Activated CD4-positive, alpha-beta memory T cell treated with anti-CD3 and anti-CD28 coated beads for 36 hours (primary cell): ENCODE data around the gene SOX1. TPM values are rescaled to one million over a fixed set of nuclear protein-coding genes. Genes with fewer than 3 reads are reported as not detected.

Experiments used
- CTCF ChIA-PET: fragments of 350-600 bp; sonication (Branson Sonifier 250); formaldehyde crosslinking; loops from one replicate; lab custom pipeline; 2021; ENCODE audit warnings: antibody characterized with exemption, inconsistent platforms; lab: Charles Lee
- POLR2A ChIA-PET: fragments of 350-600 bp; sonication (Branson Sonifier 250); formaldehyde crosslinking; loops from one replicate; lab custom pipeline; 2021; ENCODE audit warnings: antibody characterized with exemption; lab: Charles Lee
- DNase-seq: peaks from one replicate; pipeline ENCODE4 v3.0.0-alpha.2; 2020
- H3K27ac Mint-ChIP-seq: one replicate; pipeline ENCODE4 v1.8.0; 2021; ENCODE audit warnings: mixed read lengths
- H3K27me3 Mint-ChIP-seq: one replicate; pipeline ENCODE4 v1.8.0; 2021; ENCODE audit warnings: mixed read lengths
- H3K36me3 Mint-ChIP-seq: one replicate; pipeline ENCODE4 v1.8.0; 2021; ENCODE audit warnings: mixed read lengths
- H3K4me1 Mint-ChIP-seq: one replicate; pipeline ENCODE4 v1.8.0; 2021; ENCODE audit warnings: low read depth, mixed read lengths
- H3K4me3 Mint-ChIP-seq: one replicate; pipeline ENCODE4 v1.8.0; 2021; ENCODE audit warnings: mild to moderate bottlenecking, mixed read lengths
- H3K9me3 Mint-ChIP-seq: one replicate; pipeline ENCODE4 v1.8.0; 2021; ENCODE audit warnings: mixed read lengths
- intact Hi-C: fragments of 100-400 bp; cut with micrococcal nuclease; formaldehyde crosslinking; loops from one replicate; pipeline ENCODE4 v1.15.1; 2023
- total RNA-seq, 2 experiments: library from RNA; stranded (reverse); gene quantifications; one replicate each; pipeline ENCODE4 v1.2.3, GENCODE V29; 2021

SOX1 gene
- total RNA-seq, 2 experiments from 2014 or later, result not detected

- peaks cover 36% of the 10 kb centered on the region for H3K27me3 Mint-ChIP-seq
- no peaks in the 10 kb centered on the region for H3K4me1 Mint-ChIP-seq
- no peak overlapping the region for H3K27ac Mint-ChIP-seq
- intact Hi-C loops, result no loop called here
- no peak for DNase-seq
- H3K4me3 Mint-ChIP-seq, result no peak overlapping the region
- CTCF ChIA-PET, result no interaction called here
- peaks cover 22% of the 10 kb centered on the region for H3K9me3 Mint-ChIP-seq
- POLR2A ChIA-PET, result no interaction called here
- H3K36me3 Mint-ChIP-seq, result peaks cover 2% of the 10 kb centered on the region
Measured at GRCh38 chr13:112079696-112080095, 12.7 kb downstream of the SOX1 start.

DNA sequence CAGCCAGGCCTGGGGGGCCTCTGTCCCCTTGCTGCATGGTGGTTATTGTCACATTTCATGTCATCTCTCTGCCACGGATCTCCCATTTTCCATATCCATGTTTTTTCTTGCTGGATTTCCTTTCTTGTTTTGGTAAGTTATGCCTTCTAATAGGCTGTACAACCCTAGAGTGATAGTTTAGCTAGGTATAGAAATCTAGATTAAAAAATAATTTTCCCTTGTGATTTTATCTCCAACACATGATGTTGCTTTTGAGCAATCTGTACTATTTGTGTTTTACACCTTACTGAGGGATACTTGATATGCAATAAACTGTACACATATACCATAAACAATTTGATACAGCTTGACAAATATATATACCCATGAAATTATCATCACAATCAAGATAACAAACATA, 17.0 kb downstream of the SOX1 start:
- H3K9me3 Mint-ChIP-seq, result peaks cover 31% of the 10 kb centered on the region
- ChIA-PET CTCF (no interaction called here), POLR2A (no interaction called here)
- no peak overlapping the region for H3K4me3 Mint-ChIP-seq
- no peak overlapping the region for H3K27ac Mint-ChIP-seq
- intact Hi-C loops, result no loop called here
- H3K4me1 Mint-ChIP-seq, result no peaks in the 10 kb centered on the region
- H3K27me3 Mint-ChIP-seq, result peaks cover 19% of the 10 kb centered on the region
- peaks cover 4% of the 10 kb centered on the region for H3K36me3 Mint-ChIP-seq
- no peak for DNase-seq

DNA sequence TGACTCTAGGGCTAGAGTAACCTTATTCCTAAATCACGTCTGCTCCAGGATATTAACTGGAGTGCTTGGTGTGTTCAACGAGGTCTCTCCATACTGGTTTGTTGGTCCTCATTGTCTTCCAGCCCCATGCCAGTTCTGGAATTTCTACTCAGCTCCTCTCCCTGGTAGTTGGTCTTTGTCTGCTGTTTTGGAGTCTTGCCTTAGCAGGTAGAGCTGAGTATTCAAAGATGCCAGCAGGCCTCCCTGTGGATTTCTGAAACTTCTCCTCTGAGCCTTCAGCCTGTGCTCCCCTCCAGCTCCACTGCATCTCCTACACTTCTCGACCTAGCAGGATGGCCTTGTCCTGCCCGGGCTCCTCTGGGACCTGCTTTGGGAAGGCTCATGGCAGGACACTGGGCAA, 25.5 kb downstream of the SOX1 start:
- ChIA-PET POLR2A (no interaction called here), CTCF (no interaction called here)
- DNase-seq, result no peak
- intact Hi-C loops, result no loop called here
- Mint-ChIP-seq H3K27ac (no peak overlapping the region), H3K9me3 (no peaks in the 10 kb centered on the region), H3K4me3 (no peak overlapping the region), H3K4me1 (no peaks in the 10 kb centered on the region), H3K36me3 (no peaks in the 10 kb centered on the region), H3K27me3 (peaks cover 20% of the 10 kb centered on the region)

DNA sequence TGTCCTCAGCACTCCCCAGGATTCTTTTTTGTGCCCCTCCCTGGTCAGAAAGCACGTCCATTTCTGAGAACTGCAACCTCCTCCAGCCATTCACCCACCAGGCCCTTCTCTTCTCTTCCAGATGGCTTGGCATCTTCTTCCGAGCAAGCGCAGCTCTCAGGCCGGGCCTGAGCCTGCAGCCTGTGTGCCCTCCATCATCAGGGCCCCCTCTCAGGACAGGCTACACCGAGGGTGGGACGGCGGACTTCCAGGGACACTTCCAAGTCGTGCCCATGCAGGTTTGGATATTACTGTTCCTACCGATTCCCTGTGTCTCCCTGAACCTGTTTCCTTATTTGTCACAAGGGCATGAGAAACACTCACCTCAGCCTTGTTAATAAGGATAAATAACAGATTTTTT, 28.4 kb downstream of the SOX1 start:
- H3K36me3 Mint-ChIP-seq, result no peaks in the 10 kb centered on the region
- H3K4me3 Mint-ChIP-seq, result no peak overlapping the region
- intact Hi-C loops, result no loop called here
- no peak overlapping the region for H3K27ac Mint-ChIP-seq
- DNase-seq, result no peak
- CTCF ChIA-PET, result no interaction called here
- no peaks in the 10 kb centered on the region for H3K9me3 Mint-ChIP-seq
- POLR2A ChIA-PET, result no interaction called here
- H3K4me1 Mint-ChIP-seq, result no peaks in the 10 kb centered on the region
- H3K27me3 Mint-ChIP-seq, result peaks cover 18% of the 10 kb centered on the region

DNA sequence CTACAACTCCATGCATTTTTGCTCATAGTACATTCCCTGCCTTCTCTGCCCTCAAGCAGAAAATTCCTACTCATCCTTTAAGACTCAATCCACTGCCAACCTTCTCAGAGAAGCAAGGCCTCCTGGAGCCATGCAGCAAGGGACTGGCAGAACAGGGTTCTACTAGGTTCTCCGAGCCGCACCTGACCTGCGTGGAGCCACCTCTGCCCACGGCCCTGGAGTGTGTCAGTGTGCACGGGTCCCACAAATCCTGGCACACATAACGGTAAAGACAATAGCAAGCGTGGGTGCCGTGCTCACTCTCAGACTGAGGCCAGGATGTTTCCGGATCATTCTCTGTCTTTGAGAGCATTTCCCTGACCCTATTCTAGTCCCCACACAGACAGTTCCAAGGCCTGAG, 30.0 kb downstream of the SOX1 start:
- H3K9me3 Mint-ChIP-seq, result no peaks in the 10 kb centered on the region
- CTCF ChIA-PET, result no interaction called here
- intact Hi-C loops, result no loop called here

GRCh38 chr13:112097770-112098169, 30.8 kb downstream of the SOX1 start:
- ChIA-PET POLR2A (no interaction called here), CTCF (no interaction called here)
- Mint-ChIP-seq H3K9me3 (no peaks in the 10 kb centered on the region), H3K4me1 (no peaks in the 10 kb centered on the region), H3K36me3 (no peaks in the 10 kb centered on the region), H3K4me3 (no peak overlapping the region), H3K27me3 (peaks cover 37% of the 10 kb centered on the region), H3K27ac (no peak overlapping the region)
- intact Hi-C loops, result no loop called here
- DNase-seq, result no peak

More for the DNA sequence above, 30.0 kb downstream of the SOX1 start:
- Mint-ChIP-seq H3K27me3 (peaks cover 30% of the 10 kb centered on the region), H3K27ac (no peak overlapping the region), H3K36me3 (no peaks in the 10 kb centered on the region), H3K4me3 (no peak overlapping the region), H3K4me1 (no peaks in the 10 kb centered on the region)
- POLR2A ChIA-PET, result no interaction called here
- DNase-seq, result no peak

DNA sequence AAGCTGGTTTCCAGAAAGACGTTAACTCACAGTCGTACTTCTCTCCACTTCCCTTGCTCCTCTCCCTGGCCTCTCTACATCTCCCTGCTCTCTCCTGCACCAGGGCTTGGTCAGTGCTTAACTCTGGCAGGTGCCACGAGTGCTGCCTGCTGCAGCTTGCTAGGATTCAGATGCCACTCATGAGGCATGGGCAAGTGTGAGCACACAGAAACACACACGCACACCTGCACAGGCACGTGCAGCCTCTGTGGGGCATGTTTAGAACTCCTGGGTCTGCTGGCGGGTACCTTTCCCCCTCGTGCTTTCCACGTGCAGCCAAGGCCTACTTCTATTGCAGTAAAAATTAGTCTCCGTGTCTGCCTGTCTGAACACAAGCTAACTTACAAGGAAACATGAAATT, 31.8 kb downstream of the SOX1 start:
- DNase-seq, result no peak
- no peaks in the 10 kb centered on the region for H3K36me3 Mint-ChIP-seq
- H3K4me1 Mint-ChIP-seq, result no peaks in the 10 kb centered on the region
- no peaks in the 10 kb centered on the region for H3K9me3 Mint-ChIP-seq
- no peak overlapping the region for H3K4me3 Mint-ChIP-seq
- ChIA-PET CTCF (no interaction called here), POLR2A (no interaction called here)
- intact Hi-C loops, result no loop called here
- H3K27me3 Mint-ChIP-seq, result peaks cover 40% of the 10 kb centered on the region
- no peak overlapping the region for H3K27ac Mint-ChIP-seq

DNA sequence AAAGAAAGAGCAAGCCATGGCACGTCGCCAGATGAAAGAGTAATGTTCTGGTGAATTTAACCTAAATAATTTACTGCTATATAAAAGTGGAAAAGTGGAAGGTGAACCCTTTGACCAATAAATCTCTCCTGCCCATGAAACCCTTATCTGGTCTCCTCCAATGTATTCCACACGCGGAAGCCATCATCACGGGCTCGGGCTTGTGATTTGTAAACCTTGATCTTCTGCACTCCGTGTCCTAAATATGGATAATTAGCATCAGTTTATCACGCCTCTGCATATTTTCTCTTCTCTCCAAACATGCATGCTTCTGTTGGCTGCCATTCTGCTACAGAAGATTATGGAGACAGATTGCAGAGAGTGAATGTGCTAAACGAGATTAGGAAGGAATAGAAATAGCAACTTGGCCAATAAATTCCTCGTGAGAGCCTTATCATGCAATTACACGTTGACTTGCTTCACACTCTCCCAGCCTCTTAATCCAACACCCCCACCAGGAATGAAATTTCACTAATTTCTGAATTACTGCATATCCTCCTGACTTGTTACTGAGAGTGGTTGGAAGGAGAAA, 34.5 kb downstream of the SOX1 start:
- H3K4me3 Mint-ChIP-seq, result no peak overlapping the region
- no peak overlapping the region for H3K27ac Mint-ChIP-seq
- intact Hi-C loops, result no loop called here
- DNase-seq, result no peak
- no peaks in the 10 kb centered on the region for H3K4me1 Mint-ChIP-seq
- no peaks in the 10 kb centered on the region for H3K36me3 Mint-ChIP-seq
- ChIA-PET POLR2A (no interaction called here), CTCF (no interaction called here)
- H3K27me3 Mint-ChIP-seq, result peaks cover 49% of the 10 kb centered on the region
- no peaks in the 10 kb centered on the region for H3K9me3 Mint-ChIP-seq

DNA sequence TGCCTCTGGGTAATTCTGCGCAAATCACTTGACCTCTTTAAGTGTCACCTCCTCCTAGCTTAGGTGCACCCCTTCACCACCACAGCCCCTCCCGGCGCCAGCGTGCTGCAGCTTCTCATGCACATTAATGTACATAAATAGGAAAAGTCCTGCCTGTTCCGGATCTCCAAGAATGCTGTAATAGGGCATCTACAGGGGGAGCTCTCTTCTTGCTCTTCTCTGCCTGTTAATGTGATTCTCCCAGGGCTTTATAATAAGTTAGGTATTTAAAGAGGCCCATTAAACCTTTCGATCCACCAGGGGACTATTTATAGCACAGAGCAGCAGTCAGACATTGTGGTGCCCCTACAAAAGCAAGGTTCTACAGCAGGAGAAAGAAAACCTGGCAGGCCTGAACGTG, 35.3 kb downstream of the SOX1 start:
- intact Hi-C loops, result no loop called here
- H3K36me3 Mint-ChIP-seq, result no peaks in the 10 kb centered on the region
- no peak overlapping the region for H3K27ac Mint-ChIP-seq
- POLR2A ChIA-PET, result no interaction called here
- H3K27me3 Mint-ChIP-seq, result peaks cover 50% of the 10 kb centered on the region
- no peaks in the 10 kb centered on the region for H3K4me1 Mint-ChIP-seq
- no peak for DNase-seq
- no peaks in the 10 kb centered on the region for H3K9me3 Mint-ChIP-seq
- CTCF ChIA-PET, result no interaction called here
- H3K4me3 Mint-ChIP-seq, result no peak overlapping the region

GRCh38 chr13:112103260-112103838, 36.4 kb downstream of the SOX1 start:
- H3K36me3 Mint-ChIP-seq, result no peaks in the 10 kb centered on the region
- H3K4me3 Mint-ChIP-seq, result no peak overlapping the region
- no peaks in the 10 kb centered on the region for H3K4me1 Mint-ChIP-seq
- POLR2A ChIA-PET, result no interaction called here
- H3K9me3 Mint-ChIP-seq, result no peaks in the 10 kb centered on the region
- intact Hi-C loops, result no loop called here
- DNase-seq, result no peak
- peaks cover 51% of the 10 kb centered on the region for H3K27me3 Mint-ChIP-seq
- CTCF ChIA-PET, result no interaction called here
- no peak overlapping the region for H3K27ac Mint-ChIP-seq

DNA sequence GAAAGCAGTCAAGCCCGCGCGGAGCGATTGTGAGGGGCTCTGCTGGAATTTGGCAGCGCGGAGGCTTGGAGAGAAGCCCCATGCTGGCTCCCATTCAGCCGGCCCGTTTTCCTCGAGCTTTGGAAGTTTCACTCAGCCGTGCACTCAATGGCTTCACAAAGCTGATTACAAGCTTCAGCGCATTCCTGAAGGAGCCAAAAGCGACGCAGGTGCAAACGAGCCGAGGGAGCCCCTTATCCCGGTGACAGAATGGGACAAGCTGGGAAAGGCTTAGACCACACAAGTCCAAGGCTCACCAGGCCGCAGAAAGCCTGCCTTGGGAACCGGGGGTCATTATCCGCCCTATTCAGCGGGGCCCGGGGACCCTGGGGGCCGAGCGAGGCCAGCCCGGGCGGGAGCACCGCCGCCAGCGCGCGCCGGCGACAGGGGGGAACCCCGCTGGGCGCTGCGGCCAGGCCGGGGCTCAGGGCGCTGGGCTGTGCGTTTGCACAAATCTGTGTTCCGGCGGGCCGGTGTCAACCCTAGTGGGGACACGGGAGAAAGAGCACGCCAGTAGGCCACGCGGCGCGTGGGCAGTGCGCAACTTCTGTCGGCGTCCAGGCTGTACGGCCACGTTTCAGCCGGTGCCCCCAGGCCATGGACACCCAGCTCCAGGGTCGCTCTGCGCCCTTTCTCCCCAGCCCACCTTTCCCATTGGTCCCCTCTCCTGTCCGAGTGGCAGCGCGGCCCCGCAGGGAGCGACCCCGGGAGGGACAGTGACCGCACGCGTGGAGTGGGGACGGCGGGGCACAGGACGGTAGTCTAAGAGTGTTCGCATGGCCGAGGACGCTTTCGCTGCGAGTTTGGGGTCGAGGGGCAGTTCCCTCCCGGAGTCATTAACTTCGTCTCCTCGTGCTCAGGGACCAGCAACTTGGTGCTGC, 37.3 kb downstream of the SOX1 start:
- ChIA-PET POLR2A (no interaction called here), CTCF (no interaction called here)
- Mint-ChIP-seq H3K4me3 (no peak overlapping the region), H3K9me3 (no peaks in the 10 kb centered on the region), H3K4me1 (no peaks in the 10 kb centered on the region), H3K36me3 (no peaks in the 10 kb centered on the region), H3K27ac (no peak overlapping the region), H3K27me3 (peaks cover 54% of the 10 kb centered on the region)
- intact Hi-C loops, result no loop called here
- DNase-seq, result no peak

DNA sequence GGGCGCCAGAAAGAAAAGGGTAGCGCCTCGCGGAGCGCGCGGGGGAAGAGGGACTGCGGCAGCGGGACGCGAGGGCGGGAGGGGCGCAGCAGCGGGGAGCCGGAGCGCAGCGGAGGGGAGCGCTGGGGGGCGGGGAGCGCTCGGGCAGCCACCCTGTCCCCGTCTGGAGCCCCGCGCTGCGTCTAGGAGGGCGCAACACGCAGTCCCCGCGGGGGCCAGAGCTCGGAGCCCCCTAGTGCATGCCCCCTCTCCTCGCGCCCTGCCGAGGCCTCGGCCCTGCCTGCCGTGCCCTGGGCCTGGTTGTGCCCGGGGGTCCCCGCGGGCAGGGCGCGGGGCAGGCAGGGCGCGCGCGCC, 37.9 kb downstream of the SOX1 start:
- Mint-ChIP-seq H3K27ac (no peak overlapping the region), H3K27me3 (peaks cover 54% of the 10 kb centered on the region), H3K4me1 (no peaks in the 10 kb centered on the region), H3K36me3 (no peaks in the 10 kb centered on the region), H3K4me3 (no peak overlapping the region), H3K9me3 (no peaks in the 10 kb centered on the region)
- POLR2A ChIA-PET, result no interaction called here
- CTCF ChIA-PET, result no interaction called here
- intact Hi-C loops, result no loop called here
- DNase-seq, result no peak
